Naive B cell (primary cell): ENCODE data around the gene TLR6. TPM values are rescaled to one million over a fixed set of nuclear protein-coding genes. Genes with fewer than 3 reads are reported as not detected.
"Not testable (repeated sequence)": the region's sequence is repeated elsewhere in the genome, so short reads cannot be mapped to it uniquely, and the experiment has no call there.

Experiments
- ATAC-seq, 2 donors: fragments of 150-1000 bp; cut with Tn5 transposase; 2 replicates each; pipeline ENCODE4 v1.10.0; 2021; ENCODE audit warnings: low read depth in 2 of 2, mild to moderate bottlenecking in 2 of 2, moderate library complexity in 2 of 2
- DNase-seq: peaks from one replicate; pipeline ENCODE4 v3.0.0; 2022
- H3K27ac Mint-ChIP-seq, 6 donors: one replicate each; pipeline ENCODE4 v1.8.0; 2020 to 2022; ENCODE audit warnings: mild to moderate bottlenecking in 6 of 6, mixed read lengths in 6 of 6, moderate library complexity in 5 of 6, inconsistent platforms in 2 of 6
- H3K27me3 Mint-ChIP-seq, 3 donors: one replicate each; pipeline ENCODE4 v1.8.0; 2021 to 2022; ENCODE audit warnings: mixed read lengths in 3 of 3, mild to moderate bottlenecking in 1 of 3
- H3K36me3 Mint-ChIP-seq, 2 donors: one replicate each; pipeline ENCODE4 v1.8.0; 2020 to 2022; ENCODE audit warnings: mixed read lengths in 2 of 2, inconsistent platforms in 1 of 2, mild to moderate bottlenecking in 1 of 2
- H3K4me1 Mint-ChIP-seq, 3 donors: one replicate each; pipeline ENCODE4 v1.8.0; 2020 to 2022; ENCODE audit warnings: mixed read lengths in 3 of 3, inconsistent platforms in 1 of 3, mild to moderate bottlenecking in 1 of 3, moderate library complexity in 1 of 3
- H3K4me3 Mint-ChIP-seq, 8 donors: one replicate each; pipeline ENCODE4 v1.8.0; 2020 to 2022; ENCODE audit warnings: mild to moderate bottlenecking in 8 of 8, mixed read lengths in 8 of 8, moderate library complexity in 8 of 8, inconsistent platforms in 2 of 8
- H3K9me3 Mint-ChIP-seq, 7 donors: one replicate each; pipeline ENCODE4 v1.8.0; 2020 to 2022; ENCODE audit warnings: mixed read lengths in 7 of 7, mild to moderate bottlenecking in 5 of 7, inconsistent platforms in 2 of 7, moderate library complexity in 1 of 7
- polyA plus RNA-seq, 6 donors: library from polyadenylated mRNA; unstranded; fragments of 300-500 nt; fragmentation: Illumina TruSeq; gene quantifications; one replicate each; pipeline ENCODE4 v1.2.3, GENCODE V29; 2021; ENCODE audit warnings: low read depth in 6 of 6

The TLR6 gene
- polyA plus RNA-seq, 6 donors from 2014 or later = 4.0 to 7.9 (median 6.2) TPM

DNA sequence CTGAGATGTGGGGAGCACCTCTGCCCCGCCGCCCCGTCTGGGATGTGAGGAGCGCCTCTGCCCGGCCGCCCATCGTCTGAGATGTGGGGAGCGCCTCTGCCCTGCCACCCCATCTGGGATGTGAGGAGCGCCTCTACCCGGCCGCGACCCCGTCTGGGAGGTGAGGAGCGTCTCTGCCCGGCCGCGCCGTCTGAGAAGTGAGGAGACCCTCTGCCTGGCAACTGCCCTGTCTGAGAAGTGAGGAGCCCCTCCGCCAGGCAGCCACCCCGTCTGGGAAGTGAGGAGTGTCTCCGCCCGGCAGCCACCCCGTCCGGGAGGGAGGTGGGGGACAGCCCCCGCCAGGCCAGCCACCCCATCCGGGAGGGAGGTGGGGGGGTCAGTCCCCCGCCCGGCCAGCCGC, 49.2 kb downstream of the TLR6 start:
- Mint-ChIP-seq H3K9me3 (peaks cover 4 to 11% (median 6%) of the 10 kb centered on the region in 7 donors), H3K4me1 (peaks cover 37 to 58% (median 55%) of the 10 kb centered on the region in 3 donors), H3K36me3 (peaks cover 10 to 12% of the 10 kb centered on the region in 2 donors)
- not testable (repeated sequence) for H3K4me3 Mint-ChIP-seq, DNase-seq, H3K27ac Mint-ChIP-seq, ATAC-seq, H3K27me3 Mint-ChIP-seq

DNA sequence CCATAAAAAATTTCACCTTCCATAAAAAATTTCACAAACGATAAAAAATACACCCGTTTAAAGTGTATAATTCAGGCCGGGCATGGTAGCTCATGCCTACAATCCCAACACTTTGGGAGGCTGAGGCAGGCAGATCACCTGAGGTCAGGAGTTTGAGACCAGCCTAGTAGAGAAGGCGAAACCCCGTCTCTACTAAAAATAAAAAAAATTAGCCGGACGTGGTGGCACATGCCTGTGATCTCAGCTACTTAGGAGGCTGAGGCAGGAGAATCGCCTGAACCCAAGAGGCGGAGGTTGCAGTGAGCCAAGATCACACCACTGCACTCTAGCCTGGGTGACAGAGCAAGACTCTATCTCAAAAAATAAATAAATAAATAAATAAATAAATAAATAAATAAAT, 50.4 kb downstream of the TLR6 start:
- ATAC-seq, DNase-seq, H3K27me3 Mint-ChIP-seq: not testable (repeated sequence)
- peak overlapping the region; percentile 39 to 99 (median 96) for H3K27ac Mint-ChIP-seq
- H3K4me1 Mint-ChIP-seq = peaks cover 40 to 68% (median 58%) of the 10 kb centered on the region in 3 donors
- peaks cover 5 to 18% (median 10%) of the 10 kb centered on the region in 7 donors for H3K9me3 Mint-ChIP-seq
- peaks cover 17 to 20% of the 10 kb centered on the region in 2 donors for H3K36me3 Mint-ChIP-seq
- H3K4me3 Mint-ChIP-seq = peak overlapping the region in 6 of 8 donors; percentile 88 to 99 (median 96)

DNA sequence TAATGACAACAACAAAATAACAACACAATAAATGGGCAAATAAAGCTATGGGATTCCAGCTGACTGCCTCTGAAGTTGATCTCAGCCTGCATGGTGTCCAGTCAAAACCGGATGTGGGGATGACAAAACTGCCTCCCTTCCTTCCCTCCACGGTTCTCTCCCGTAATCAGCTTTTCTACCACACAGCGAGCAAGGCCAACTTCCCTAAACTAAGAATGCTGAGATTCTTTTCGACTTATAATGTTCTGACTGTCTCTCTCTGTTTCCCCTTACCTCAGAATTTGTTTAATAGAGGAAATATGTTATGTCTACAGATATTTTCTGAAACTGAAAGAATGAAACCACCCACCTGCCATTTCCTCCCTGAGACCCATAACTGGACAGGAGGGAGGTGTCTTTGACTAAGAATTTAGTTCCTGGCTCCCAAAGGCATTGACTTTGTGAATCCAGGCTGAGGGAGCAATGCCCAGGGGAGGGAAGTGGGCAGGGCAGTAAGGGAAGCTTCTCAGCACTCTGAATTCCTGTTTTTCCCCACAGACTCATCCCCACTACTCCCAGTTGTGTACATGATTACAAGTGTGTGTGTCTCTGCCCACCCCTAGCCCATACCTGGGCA, 51.0 kb downstream of the TLR6 start:
- Mint-ChIP-seq H3K4me1 (peaks cover 38 to 66% (median 57%) of the 10 kb centered on the region in 3 donors), H3K36me3 (peaks cover 23 to 26% of the 10 kb centered on the region in 2 donors), H3K27me3 (no peaks in the 10 kb centered on the region), H3K4me3 (peak overlapping the region; percentile 84 to 99 (median 96)), H3K9me3 (peaks cover 5 to 24% (median 12%) of the 10 kb centered on the region in 7 donors), H3K27ac (peak overlapping the region; percentile 94 to 99 (median 96))
- peak; percentile 75 for ATAC-seq
- DNase-seq = peak; percentile 79

DNA sequence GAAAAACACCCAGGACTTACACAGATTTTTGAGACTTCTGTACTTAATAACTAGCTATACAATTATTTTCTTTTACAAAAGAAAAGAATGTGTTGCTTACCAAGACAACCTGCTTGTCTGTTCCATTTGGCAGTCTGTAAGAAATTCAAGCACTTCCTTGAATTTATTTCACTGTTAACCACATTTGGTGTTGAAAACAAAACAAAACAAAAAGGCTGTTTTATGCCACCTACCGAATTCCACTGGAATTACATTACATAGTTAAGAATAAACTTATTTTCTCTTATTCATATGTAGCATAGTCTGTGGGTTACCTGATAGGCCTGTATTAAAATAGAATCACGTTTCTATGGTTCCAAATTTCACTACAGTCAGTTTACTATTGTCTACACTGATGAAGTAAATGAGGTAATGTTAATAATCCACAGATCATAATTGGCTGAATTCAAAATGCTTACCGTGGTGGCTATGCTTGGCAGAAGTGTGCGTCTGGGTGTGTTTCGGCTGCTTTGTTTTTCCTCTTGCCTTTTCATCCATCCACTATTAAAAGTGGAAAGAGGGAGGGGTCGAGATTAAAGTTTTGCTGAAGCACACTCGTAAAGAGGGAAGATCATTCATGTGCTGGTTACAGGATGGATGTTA, 51.8 kb downstream of the TLR6 start, which contains the start of gene TLR1:
Gene TLR1, minus strand, starts transcription at position 138 of the 642 bp plus-strand sequence. CDS start 5,960 bp downstream, outside the sequence.
- Mint-ChIP-seq H3K36me3 (peaks cover 31 to 35% of the 10 kb centered on the region in 2 donors), H3K27me3 (no peaks in the 10 kb centered on the region), H3K4me3 (peak within 1 kb of the TSS; percentile 84 to 99 (median 96)), H3K27ac (peak within 1 kb of the TSS; percentile 94 to 99 (median 96)), H3K9me3 (peaks cover 8 to 32% (median 21%) of the 10 kb centered on the region in 7 donors), H3K4me1 (peaks cover 39 to 66% (median 63%) of the 10 kb centered on the region in 3 donors)
- ATAC-seq (peak; percentile 63 to 71), DNase-seq (peak; percentile 72)

DNA sequence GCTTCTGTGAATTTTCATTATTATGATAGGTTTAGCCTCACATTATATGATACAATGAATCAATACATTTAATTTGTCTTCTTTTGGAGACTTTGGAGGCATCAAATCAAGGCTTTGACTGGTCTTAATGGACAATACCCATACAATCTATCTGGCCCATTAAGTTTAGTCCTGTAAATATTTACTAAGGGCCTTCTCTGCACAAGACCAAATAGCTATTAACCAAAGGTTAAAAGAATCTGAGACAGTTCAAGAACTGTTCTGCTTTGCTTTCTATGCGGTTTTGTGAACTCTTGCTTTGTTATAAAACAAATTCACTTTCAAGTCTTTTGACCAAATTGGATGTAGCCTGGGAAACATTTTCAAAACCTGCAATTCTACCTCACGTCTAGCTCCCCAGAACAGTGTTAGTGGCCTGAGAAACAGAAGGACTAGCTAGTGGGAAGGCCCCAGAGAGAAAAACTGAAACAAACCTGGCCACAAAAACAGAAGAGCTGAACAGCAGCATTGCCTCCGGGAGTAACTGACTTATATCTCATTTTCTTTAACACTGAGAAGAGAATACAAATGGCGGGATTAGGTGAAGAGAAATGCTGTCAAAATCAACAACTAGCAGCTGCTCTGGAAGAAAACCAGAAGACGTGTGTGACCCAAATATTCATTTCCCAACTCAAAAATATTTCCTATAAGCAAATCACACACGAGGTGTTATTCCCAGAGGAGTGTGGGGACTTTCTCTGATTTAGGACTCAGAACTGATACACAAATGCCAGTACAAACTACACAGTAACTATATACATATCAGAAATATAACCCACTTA, 52.6 kb downstream of the TLR6 start:
- H3K36me3 Mint-ChIP-seq = peaks cover 39 to 42% of the 10 kb centered on the region in 2 donors
- no peaks in the 10 kb centered on the region for H3K27me3 Mint-ChIP-seq
- peak overlapping the region; percentile 84 to 99 (median 96) for H3K4me3 Mint-ChIP-seq
- peaks cover 11 to 40% (median 26%) of the 10 kb centered on the region in 7 donors for H3K9me3 Mint-ChIP-seq
- H3K4me1 Mint-ChIP-seq = peaks cover 41 to 65% (median 60%) of the 10 kb centered on the region in 3 donors
- H3K27ac Mint-ChIP-seq = peak overlapping the region; percentile 94 to 99 (median 96)
- ATAC-seq (peak; percentile 5 to 11), DNase-seq (peak; percentile 31)

DNA sequence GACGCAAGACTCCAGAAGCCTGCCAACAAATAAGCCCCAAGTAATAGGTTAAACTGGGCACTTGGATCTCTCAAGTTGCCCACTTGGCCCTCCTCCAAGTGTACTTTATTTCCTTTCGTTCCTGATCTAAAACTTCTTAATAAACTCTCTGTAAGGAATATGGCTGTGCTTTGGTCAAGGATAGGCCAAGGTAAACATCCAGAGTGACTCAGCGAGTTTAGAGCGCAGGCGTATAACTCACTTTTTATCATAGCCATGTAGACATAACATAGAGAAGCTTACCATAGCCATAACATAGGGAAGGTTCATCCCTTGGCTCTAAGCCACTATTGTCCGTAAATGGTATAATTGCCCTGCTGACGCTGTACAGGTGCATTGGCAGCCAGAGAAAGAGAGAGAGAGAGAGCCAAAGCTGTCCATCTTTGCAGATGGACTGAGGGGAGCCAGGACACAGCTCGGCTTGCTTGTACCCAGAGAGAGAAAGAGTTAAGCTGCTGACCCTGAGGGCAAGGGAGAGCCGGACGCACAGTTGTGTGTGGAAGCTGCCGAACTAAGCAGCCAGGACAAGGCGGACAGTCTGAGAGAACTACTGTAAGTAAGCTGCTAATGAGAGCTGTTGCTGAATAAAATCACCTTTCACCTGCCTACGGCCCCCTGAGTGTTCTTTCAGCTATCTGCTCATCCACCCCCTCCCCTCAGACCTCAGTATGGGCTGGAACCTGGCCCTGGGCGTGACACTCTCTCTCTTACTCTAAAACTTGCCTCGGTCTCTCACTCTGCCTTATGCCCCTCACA, 53.9 kb downstream of the TLR6 start:
- DNase-seq = no peak
- Mint-ChIP-seq H3K4me1 (peaks cover 42 to 65% (median 60%) of the 10 kb centered on the region in 3 donors), H3K9me3 (peaks cover 13 to 49% (median 33%) of the 10 kb centered on the region in 7 donors), H3K4me3 (peak overlapping the region; percentile 71 to 99 (median 96)), H3K27me3 (no peaks in the 10 kb centered on the region), H3K36me3 (peaks cover 48 to 51% of the 10 kb centered on the region in 2 donors), H3K27ac (peak overlapping the region; percentile 34 to 99 (median 88))
- ATAC-seq = no peak

DNA sequence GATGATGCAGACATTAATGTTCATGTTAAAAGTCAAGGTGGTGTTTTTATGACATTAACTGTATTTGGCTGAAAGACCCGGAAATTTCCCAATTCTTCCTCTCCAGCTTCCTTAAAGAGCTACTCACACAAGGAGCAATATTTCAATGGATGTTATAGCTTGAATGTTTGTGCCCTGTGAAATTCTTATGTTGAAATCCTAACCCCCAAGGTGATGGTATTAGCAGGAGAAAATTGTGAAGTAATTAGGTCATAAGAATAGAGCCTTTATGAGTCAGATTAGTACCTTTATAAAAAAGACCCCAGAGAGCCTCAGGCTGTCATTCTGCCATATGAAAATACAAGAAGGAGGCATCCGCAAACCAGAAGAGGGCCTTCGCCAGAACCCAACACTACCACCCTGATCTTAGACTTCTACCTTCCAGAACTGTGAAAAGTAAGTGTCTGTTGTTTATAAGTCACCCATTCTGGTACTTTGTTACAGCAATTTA, 55.6 kb downstream of the TLR6 start:
- peak overlapping the region in 4 of 8 donors; percentile 29 to 74 (median 50) for H3K4me3 Mint-ChIP-seq
- ATAC-seq (no peak), DNase-seq (no peak)
- H3K36me3 Mint-ChIP-seq = peaks cover 61% of the 10 kb centered on the region in 2 donors
- H3K27ac Mint-ChIP-seq = peak overlapping the region in 2 of 6 donors; percentile 26 to 42
- peaks cover 38 to 57% (median 49%) of the 10 kb centered on the region in 3 donors for H3K4me1 Mint-ChIP-seq
- peaks cover 13 to 60% (median 45%) of the 10 kb centered on the region in 7 donors for H3K9me3 Mint-ChIP-seq
- no peaks in the 10 kb centered on the region for H3K27me3 Mint-ChIP-seq

DNA sequence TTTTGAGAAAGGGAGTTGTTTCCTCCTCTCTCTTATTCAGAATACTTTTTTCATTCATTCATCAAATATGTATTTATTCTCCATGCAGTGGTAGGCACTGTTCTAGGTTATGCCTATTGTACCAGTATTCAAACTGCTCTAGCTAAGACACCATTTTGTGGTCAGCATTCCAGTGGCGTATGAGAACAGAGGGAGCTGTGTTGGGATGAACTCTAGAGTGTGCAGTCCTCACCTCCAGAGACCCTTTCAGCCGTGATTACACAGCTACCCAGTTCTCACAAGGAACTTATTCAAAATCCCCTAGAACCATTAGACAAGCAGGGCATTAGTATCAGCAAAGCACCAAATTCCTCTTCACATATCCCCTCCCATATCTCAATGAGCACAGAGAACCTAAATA, 56.3 kb downstream of the TLR6 start:
- H3K4me3 Mint-ChIP-seq = peak overlapping the region in 2 of 8 donors; percentile 40 to 49
- H3K9me3 Mint-ChIP-seq = peaks cover 13 to 67% (median 50%) of the 10 kb centered on the region in 7 donors
- H3K27ac Mint-ChIP-seq = peak overlapping the region in 2 of 6 donors; percentile 16 to 54
- H3K27me3 Mint-ChIP-seq = no peaks in the 10 kb centered on the region
- no peak for ATAC-seq
- no peak for DNase-seq
- H3K4me1 Mint-ChIP-seq = peaks cover 33 to 51% (median 43%) of the 10 kb centered on the region in 3 donors
- peaks cover 67 to 68% of the 10 kb centered on the region in 2 donors for H3K36me3 Mint-ChIP-seq

DNA sequence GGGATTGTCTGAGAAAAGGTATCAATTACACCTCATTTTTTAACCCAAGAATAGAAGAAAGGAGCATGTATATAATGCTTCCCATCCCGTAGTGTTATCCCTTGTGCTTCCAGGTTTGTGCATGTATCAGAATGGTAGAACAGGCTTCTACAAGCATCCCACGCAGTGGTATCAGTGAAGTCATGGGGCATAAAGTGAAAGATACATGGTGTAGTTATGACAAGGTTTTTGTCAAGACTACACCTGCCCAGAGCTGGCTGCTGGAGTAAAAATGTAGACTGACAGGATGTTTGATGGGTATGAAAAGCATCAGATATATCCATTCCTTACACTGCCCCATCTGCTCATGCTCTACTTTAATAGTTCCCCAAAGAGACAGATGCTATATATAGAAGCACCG, 61.5 kb downstream of the TLR6 start:
- Mint-ChIP-seq H3K4me3 (peak overlapping the region in 1 of 8 donors; percentile 11), H3K27me3 (no peaks in the 10 kb centered on the region), H3K27ac (peak overlapping the region in 1 of 6 donors; percentile 17), H3K36me3 (peaks cover 60 to 62% of the 10 kb centered on the region in 2 donors), H3K9me3 (peaks cover 8 to 67% (median 44%) of the 10 kb centered on the region in 7 donors), H3K4me1 (peaks cover 16 to 18% (median 18%) of the 10 kb centered on the region in 3 donors)
- no peak for ATAC-seq
- no peak for DNase-seq

DNA sequence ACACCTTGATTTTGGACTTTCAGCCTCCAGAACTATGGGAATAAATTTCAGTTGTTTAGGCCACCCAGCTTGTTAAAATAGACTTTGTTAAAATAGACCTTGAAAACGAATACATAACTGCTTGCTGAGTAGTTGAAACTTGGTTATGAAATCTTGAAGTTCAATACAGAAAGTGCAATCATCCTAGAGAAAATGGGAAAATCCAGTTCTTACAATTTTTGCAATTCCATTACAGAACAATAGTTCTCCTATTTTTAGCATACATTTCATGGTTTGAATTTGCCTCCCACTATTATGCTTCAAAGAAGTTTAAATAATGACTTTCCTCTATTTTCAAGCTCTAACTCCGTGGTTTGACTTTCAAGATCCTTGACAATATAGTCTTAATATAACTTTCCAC, 62.6 kb downstream of the TLR6 start:
- Mint-ChIP-seq H3K36me3 (peaks cover 54 to 55% of the 10 kb centered on the region in 2 donors), H3K27me3 (no peaks in the 10 kb centered on the region), H3K4me3 (no peak overlapping the region), H3K9me3 (peaks cover 2 to 63% (median 43%) of the 10 kb centered on the region in 7 donors), H3K27ac (peak overlapping the region in 2 of 6 donors; percentile 34 to 50), H3K4me1 (peaks cover 10 to 14% (median 13%) of the 10 kb centered on the region in 3 donors)
- ATAC-seq (no peak), DNase-seq (no peak)

DNA sequence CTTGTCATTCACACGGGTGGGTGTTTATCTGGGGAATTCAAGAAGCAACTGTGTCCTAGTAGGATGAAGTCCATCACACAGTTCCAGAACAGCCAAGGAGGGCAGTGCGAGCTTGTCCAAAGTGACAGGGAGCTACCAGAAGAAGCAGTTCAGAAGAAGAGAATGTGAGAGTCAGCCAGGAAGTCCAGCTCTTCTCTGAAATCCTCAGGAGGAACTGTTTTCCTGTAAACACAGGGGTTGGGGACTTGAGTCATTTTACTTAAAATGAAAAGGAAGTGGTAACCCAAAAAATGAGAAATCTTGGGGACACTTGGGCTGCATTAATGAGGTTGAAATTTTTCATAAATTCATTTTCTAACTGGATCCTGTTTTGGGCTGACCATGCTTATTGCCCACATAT, 65.6 kb downstream of the TLR6 start:
- peak overlapping the region in 5 of 6 donors; percentile 44 to 83 (median 59) for H3K27ac Mint-ChIP-seq
- peaks cover 35 to 41% of the 10 kb centered on the region in 2 donors for H3K36me3 Mint-ChIP-seq
- peaks cover 0 to 42% (median 24%) of the 10 kb centered on the region in 7 donors for H3K9me3 Mint-ChIP-seq
- H3K4me1 Mint-ChIP-seq = peaks cover 15 to 26% (median 25%) of the 10 kb centered on the region in 3 donors
- H3K4me3 Mint-ChIP-seq = no peak overlapping the region
- DNase-seq = no peak
- no peak for ATAC-seq
- no peaks in the 10 kb centered on the region for H3K27me3 Mint-ChIP-seq

DNA sequence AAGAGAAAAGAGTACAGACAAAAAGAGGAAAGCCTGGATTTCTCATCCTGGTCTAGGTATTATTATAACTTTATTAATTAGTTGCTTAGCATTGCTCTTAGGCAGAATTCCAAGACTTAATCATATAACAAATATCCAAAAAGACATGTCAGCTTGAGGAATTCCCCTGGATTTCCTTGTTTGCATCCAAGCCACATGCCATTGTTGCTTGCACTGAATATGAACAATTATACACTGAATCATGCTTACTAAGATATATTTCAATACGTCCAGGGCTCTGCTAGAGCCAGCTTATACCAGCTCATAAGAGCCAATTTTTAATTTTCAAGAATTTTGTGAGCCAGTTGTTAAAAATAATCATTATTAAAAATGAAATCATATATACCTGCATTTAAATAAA, 68.3 kb downstream of the TLR6 start:
- no peak for ATAC-seq
- H3K27ac Mint-ChIP-seq = no peak overlapping the region
- no peaks in the 10 kb centered on the region for H3K27me3 Mint-ChIP-seq
- peaks cover 13 to 23% of the 10 kb centered on the region in 2 donors for H3K36me3 Mint-ChIP-seq
- peaks cover 0 to 16% (median 12%) of the 10 kb centered on the region in 7 donors for H3K9me3 Mint-ChIP-seq
- peaks cover 28 to 48% (median 45%) of the 10 kb centered on the region in 3 donors for H3K4me1 Mint-ChIP-seq
- H3K4me3 Mint-ChIP-seq = no peak overlapping the region
- no peak for DNase-seq
